A673 (cell line): ENCODE data around the gene SLC16A12. TPM values are rescaled to one million over a fixed set of nuclear protein-coding genes. Genes with fewer than 3 reads are reported as not detected.

Experiments
- BruUV-seq: library from RNA; stranded (reverse); fragments of 400-500 nt; replicated peaks from 2 replicates; lab custom pipeline; 2021; lab: Mats Ljungman, UMichigan
- CTCF ChIA-PET: fragments of 300-600 bp; sonication (Branson Sonifier 250); formaldehyde crosslinking; loops from one replicate; lab custom pipeline; 2022; ENCODE audit warnings: antibody characterized with exemption; lab: Charles Lee
- POLR2A ChIA-PET: fragments of 300-600 bp; sonication (Branson Sonifier 250); formaldehyde crosslinking; loops from one replicate; lab custom pipeline; 2022; ENCODE audit warnings: antibody characterized with exemption; ENCODE audit not compliant: low non-redundant PET; lab: Charles Lee
- DNase-seq: peaks from one replicate; pipeline ENCODE4 v3.0.0-alpha.2; 2015; ENCODE audit warnings: low spot score
- H3K27ac ChIP-seq: fragments of 200-600 bp; sonication (generic); 2 replicates; pipeline ENCODE4 v1.5.1; 2016; ENCODE audit warnings: mixed run types, low read depth, mild to moderate bottlenecking, mixed read lengths, antibody characterized with exemption, low read length; ENCODE audit not compliant: poor library complexity, severe bottlenecking
- H3K27me3 ChIP-seq: fragments of 200-600 bp; sonication (generic); replicated peaks from 2 replicates; pipeline ENCODE4 v1.6.1; 2017; ENCODE audit warnings: mixed run types, low read depth, mild to moderate bottlenecking, mixed read lengths, antibody characterized with exemption, low read length; ENCODE audit not compliant: insufficient read depth, poor library complexity
- H3K36me3 ChIP-seq: fragments of 200-600 bp; sonication (generic); 2 replicates; pipeline ENCODE4 v1.6.1; 2016; ENCODE audit warnings: mixed run types, mild to moderate bottlenecking, mixed read lengths, antibody characterized with exemption, low read length; ENCODE audit not compliant: insufficient read depth, poor library complexity, severe bottlenecking
- H3K4me1 ChIP-seq: fragments of 200-600 bp; sonication (generic); 2 replicates; pipeline ENCODE4 v1.6.1; 2017; ENCODE audit warnings: mixed run types, mild to moderate bottlenecking, mixed read lengths, antibody characterized with exemption, low read length; ENCODE audit not compliant: insufficient read depth, poor library complexity, severe bottlenecking
- H3K4me3 ChIP-seq: fragments of 200-600 bp; sonication (generic); 2 replicates; pipeline ENCODE4 v1.5.1; 2016; ENCODE audit warnings: low read depth, mixed run types, mild to moderate bottlenecking, mixed read lengths, low read length; ENCODE audit not compliant: poor library complexity, severe bottlenecking
- H3K9me3 ChIP-seq: fragments of 200-600 bp; sonication (generic); 2 replicates; pipeline ENCODE4 v1.6.1; 2016; ENCODE audit warnings: mixed run types, low read depth, mild to moderate bottlenecking, mixed read lengths, antibody characterized with exemption, low read length; ENCODE audit not compliant: poor library complexity, severe bottlenecking
- EZH2 ChIP-seq: fragments of 200-600 bp; sonication (generic); IDR thresholded peaks from 2 replicates; pipeline ENCODE4 v1.6.1; 2017; ENCODE audit warnings: borderline replicate concordance, low read depth, mild to moderate bottlenecking, mixed read lengths, antibody characterized with exemption, low read length; ENCODE audit not compliant: poor library complexity, severe bottlenecking
- intact Hi-C: fragments of 100-400 bp; cut with micrococcal nuclease; formaldehyde crosslinking; loops from one replicate; pipeline ENCODE4 v1.10.0; 2022; ENCODE audit not compliant: unreplicated experiment
- total RNA-seq: library from RNA; stranded (reverse); gene quantifications from 2 replicates; pipeline ENCODE4 v1.2.3, GENCODE V29; 2021
- TF ChIP-seq, protein P1 (sequence below): fragments of 300-800, 200-600 bp; sonication (generic); conservative IDR thresholded peaks from 2 replicates; pipeline ENCODE4 v1.5.1; 2017; ENCODE audit warnings: low read depth, mild to moderate bottlenecking, antibody characterized with exemption, low read length, moderate library complexity, mixed read lengths

The SLC16A12 gene
- total RNA-seq, 1 experiment from 2014 or later, result 0.54 TPM

DNA sequence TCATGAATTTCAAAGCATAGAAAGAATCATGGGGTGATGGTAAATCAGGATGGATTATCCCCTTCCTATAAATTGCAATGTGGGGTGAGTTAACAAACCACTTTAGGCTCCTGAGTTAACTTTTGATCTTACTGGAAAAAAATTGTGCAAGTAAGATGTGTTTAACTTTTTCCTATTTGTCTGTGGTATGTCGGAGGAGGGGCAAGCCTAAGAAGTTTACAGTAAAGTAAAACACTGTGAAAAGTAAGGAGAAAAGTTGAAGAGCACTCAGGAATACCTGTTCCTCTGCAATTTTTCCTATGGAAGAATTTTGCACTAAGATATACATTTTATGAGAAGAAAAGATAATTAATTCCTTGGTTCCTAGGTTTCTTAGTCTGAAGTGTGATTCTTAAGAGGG, 76.6 kb downstream of the SLC16A12 start:
- no peak for DNase-seq
- Histone ChIP-seq H3K27me3 (no peaks in the 10 kb centered on the region), H3K9me3 (no peaks in the 10 kb centered on the region), H3K4me1 (peaks cover 38% of the 10 kb centered on the region), H3K36me3 (no peaks in the 10 kb centered on the region), H3K4me3 (peak overlapping the region; percentile 4), H3K27ac (peak overlapping the region; percentile 64)
- intact Hi-C loops, result no loop called here
- BruUV-seq, result TSS peak; percentile 27
- ChIA-PET CTCF (no interaction called here), POLR2A (no interaction called here)
- no peak for TF ChIP-seq EZH2
- TF ChIP-seq, protein P1, sequence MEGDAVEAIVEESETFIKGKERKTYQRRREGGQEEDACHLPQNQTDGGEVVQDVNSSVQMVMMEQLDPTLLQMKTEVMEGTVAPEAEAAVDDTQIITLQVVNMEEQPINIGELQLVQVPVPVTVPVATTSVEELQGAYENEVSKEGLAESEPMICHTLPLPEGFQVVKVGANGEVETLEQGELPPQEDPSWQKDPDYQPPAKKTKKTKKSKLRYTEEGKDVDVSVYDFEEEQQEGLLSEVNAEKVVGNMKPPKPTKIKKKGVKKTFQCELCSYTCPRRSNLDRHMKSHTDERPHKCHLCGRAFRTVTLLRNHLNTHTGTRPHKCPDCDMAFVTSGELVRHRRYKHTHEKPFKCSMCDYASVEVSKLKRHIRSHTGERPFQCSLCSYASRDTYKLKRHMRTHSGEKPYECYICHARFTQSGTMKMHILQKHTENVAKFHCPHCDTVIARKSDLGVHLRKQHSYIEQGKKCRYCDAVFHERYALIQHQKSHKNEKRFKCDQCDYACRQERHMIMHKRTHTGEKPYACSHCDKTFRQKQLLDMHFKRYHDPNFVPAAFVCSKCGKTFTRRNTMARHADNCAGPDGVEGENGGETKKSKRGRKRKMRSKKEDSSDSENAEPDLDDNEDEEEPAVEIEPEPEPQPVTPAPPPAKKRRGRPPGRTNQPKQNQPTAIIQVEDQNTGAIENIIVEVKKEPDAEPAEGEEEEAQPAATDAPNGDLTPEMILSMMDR, result no peak

DNA sequence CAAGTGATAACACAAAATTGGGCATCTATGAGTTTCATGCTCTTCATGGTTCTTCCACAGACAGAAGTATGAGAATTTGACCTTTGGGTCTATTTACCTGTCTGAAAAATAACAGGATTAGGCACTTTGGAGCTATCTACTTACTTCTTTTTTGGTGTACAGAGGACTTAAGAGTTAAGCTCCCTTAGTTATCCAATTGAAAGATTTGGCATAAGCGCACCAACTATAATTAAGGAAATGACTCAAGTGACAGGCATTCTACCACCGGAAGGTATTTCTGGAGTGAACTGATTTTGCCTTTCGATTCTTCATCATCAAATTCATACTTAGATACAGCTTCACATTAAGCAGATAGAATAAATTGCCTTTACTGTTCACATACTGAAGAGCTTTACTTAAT, 77.1 kb downstream of the SLC16A12 start:
- peak; percentile 95 for DNase-seq
- Histone ChIP-seq H3K4me3 (peak overlapping the region; percentile 4), H3K27me3 (no peaks in the 10 kb centered on the region), H3K4me1 (peaks cover 38% of the 10 kb centered on the region), H3K36me3 (no peaks in the 10 kb centered on the region), H3K9me3 (no peaks in the 10 kb centered on the region), H3K27ac (peak overlapping the region; percentile 64)
- no TSS peak for BruUV-seq
- ChIA-PET CTCF (no interaction called here), POLR2A (interaction anchor here (0.5 kb wide), 1 partner anchor 39 kb away, joined by 4 read pairs; no protein-coding TSS in a partner anchor)
- TF ChIP-seq EZH2, result no peak
- intact Hi-C loops, result no loop called here

- no peak for TF ChIP-seq EZH2
- TF ChIP-seq, protein P1, result no peak
- CTCF ChIA-PET, result no interaction called here
- intact Hi-C loops, result no loop called here
Observed at GRCh38 chr10:89454561-89455347, 80.6 kb downstream of the SLC16A12 start.

More at GRCh38 chr10:89454561-89455347, 80.6 kb downstream of the SLC16A12 start:
- Histone ChIP-seq H3K4me3 (no peak overlapping the region), H3K9me3 (no peaks in the 10 kb centered on the region), H3K36me3 (no peaks in the 10 kb centered on the region), H3K27ac (no peak overlapping the region), H3K4me1 (peaks cover 34% of the 10 kb centered on the region), H3K27me3 (no peaks in the 10 kb centered on the region)
- BruUV-seq, result no TSS peak
- no peak for DNase-seq
- POLR2A ChIA-PET, result no interaction called here
